Pancreas (tissue), 10 donors: ENCODE data around the gene RHEX. TPM values are rescaled to one million over a fixed set of nuclear protein-coding genes. Genes with fewer than 3 reads are reported as not detected.

ENCODE experiments used
- ATAC-seq, 4 donors: fragments of 200-7000 bp; cut with Tn5 transposase; one replicate each; pipeline versions ENCODE4 v1.8.0 to v1.9.1; 2020; ENCODE audit warnings: mild to moderate bottlenecking in 4 of 4, moderate library complexity in 4 of 4
- DNase-seq, 6 donors: peaks; one replicate each; pipeline ENCODE4 v3.0.0-alpha.2; 2020
- FAIRE-seq: peaks from 2 replicates; lab custom pipeline; 2012; peaks lifted over from hg19 to GRCh38; lab: Jason Lieb, UNC
- H3K27ac ChIP-seq, 4 donors: fragments of 200-600 bp; sonication (generic); 1 replicate in 3 of 4; 2 replicates in 1 of 4; pipeline versions ENCODE4 v1.5.0 to v1.8.0; 2020
- H3K27me3 ChIP-seq, 4 donors: fragments of 200-600 bp; one replicate each; pipeline ENCODE4 v1.8.0; 2021
- H3K36me3 ChIP-seq, 3 donors: fragments of 200-600 bp; sonication (generic) in 1 of 3; one replicate each; pipeline versions ENCODE4 v1.5.0 to v1.8.0; 2020 to 2021
- H3K4me1 ChIP-seq, 3 donors: fragments of 200-600 bp; one replicate each; pipeline ENCODE4 v1.8.0; 2021
- H3K4me3 ChIP-seq, 4 donors: fragments of 200-600 bp; sonication (generic) in 2 of 4; one replicate each; pipeline versions ENCODE4 v1.5.0 to v1.8.0; 2020 to 2021
- H3K9me3 ChIP-seq, 4 donors: fragments of 200-600 bp; one replicate each; pipeline ENCODE4 v1.8.0; 2021
- CTCF ChIP-seq, 4 donors: fragments of 200-600 bp; sonication (generic) in 3 of 4; IDR thresholded peaks; one replicate each; pipeline versions ENCODE4 v1.5.0 to v1.8.0; 2021; ENCODE audit warnings: antibody characterized with exemption in 4 of 4
- WGBS, 2 donors: extraction: QIAGEN DNeasy Blood & Tissue Kit; methylation state at CpG; one replicate each; pipeline ENCODE4 v1.1.7; 2013; 5-methylcytosine and 5-hydroxymethylcytosine counted together
- intact Hi-C, 3 donors: fragments of 100-400 bp; cut with DNase I; formaldehyde crosslinking; loops; one replicate each; pipeline versions ENCODE4 v1.11.1 to v1.14.2; 2022
- polyA plus RNA-seq, 2 donors: library from polyadenylated mRNA; stranded (reverse); fragments of 200-250 nt; gene quantifications; one replicate each; pipeline ENCODE4 v1.2.3, GENCODE V29; 2013
- total RNA-seq, 6 donors: library from RNA; stranded (reverse); fragmentation: NEBNext Ultra II Directional in 4 of 6; extraction: Animal tissue kit (Norgen Biotek cat#: 25700) in 4 of 6; gene quantifications; one replicate each; pipeline versions ENCODE4 v1.2.1 to v1.2.4, GENCODE V29; 2021 to 2023
- donor health status: healthy with polysubstance abuse.
- donor health status: DM: no; HTN: no; CAD: no; lungs with moderate emphysema.
- donor health status: DM: no; HTN: no; CAD: no.
- donor health status: control.
- donor health status: control.
- donor health status: Bipolar disorder and iron deficiency.
- donor health status: DM: yes; HTN: yes; CAD: no.
- donor health status: DM: no; HTN: no; CAD: no.
- donor health status: DM: no; HTN: no; CAD: no.
- donor health status: DM: yes; HTN: yes; CAD: no.

The RHEX gene
- total and polyA plus RNA-seq, 8 donors = 0.35 to 2.3 (median 0.66) TPM

GRCh38 chr1:206117151-206117948 is 64.4 kb downstream of the RHEX start, which contains the start of gene AVPR1B:
AVPR1B (minus strand) TSS chr1:206117388; CDS start chr1:206116890, 498 bp downstream.
- no peak for TF ChIP-seq CTCF (IDR thresholded peaks at IDR 0.05)
- intact Hi-C loops = no loop called here
- ATAC-seq = peak; percentile 55 to 83 (median 76)
- Histone ChIP-seq H3K27me3 (no peaks in the 10 kb centered on the region), H3K27ac (no peak within 1 kb of the TSS), H3K4me1 (peaks cover 0 to 8% (median 5%) of the 10 kb centered on the region in 3 donors), H3K4me3 (peak within 1 kb of the TSS; percentile 7 to 46 (median 24)), H3K36me3 (no peaks in the 10 kb centered on the region), H3K9me3 (peaks cover 0 to 4% (median 0%) of the 10 kb centered on the region in 4 donors)
- peak; percentile 25 to 79 (median 42) for DNase-seq
- FAIRE-seq = no peak
- 2% methylated on average over 43 to 55 of the region's 55 CpGs for WGBS, 2 donors

- Histone ChIP-seq H3K4me3 (no peak overlapping the region), H3K36me3 (no peaks in the 10 kb centered on the region), H3K9me3 (peaks cover 0 to 4% (median 0%) of the 10 kb centered on the region in 4 donors), H3K4me1 (peaks cover 0 to 4% (median 0%) of the 10 kb centered on the region in 3 donors), H3K27me3 (no peaks in the 10 kb centered on the region), H3K27ac (no peak overlapping the region)
- no peak for TF ChIP-seq CTCF (IDR thresholded peaks at IDR 0.05)
- intact Hi-C loops = no loop called here
- FAIRE-seq (no peak), ATAC-seq (no peak), DNase-seq (no peak)
Measured at GRCh38 chr1:206120406-206120805, 67.4 kb downstream of the RHEX start.

- ATAC-seq (no peak), DNase-seq (no peak), FAIRE-seq (no peak)
- WGBS, 2 donors = 33 to 40% methylated on average over 1 of the region's 1 CpG
- Histone ChIP-seq H3K9me3 (peaks cover 0 to 4% (median 0%) of the 10 kb centered on the region in 4 donors), H3K4me1 (peaks cover 0 to 4% (median 0%) of the 10 kb centered on the region in 3 donors), H3K27me3 (no peaks in the 10 kb centered on the region), H3K4me3 (no peak overlapping the region), H3K36me3 (no peaks in the 10 kb centered on the region), H3K27ac (no peak overlapping the region)
- intact Hi-C loops = no loop called here
- TF ChIP-seq CTCF (IDR thresholded peaks at IDR 0.05) = no peak
Measured at GRCh38 chr1:206121269-206121668, 68.3 kb downstream of the RHEX start.

- ATAC-seq = no peak
- no peak for TF ChIP-seq CTCF (IDR thresholded peaks at IDR 0.05)
- H3K4me3 ChIP-seq = no peak overlapping the region
- peaks cover 0 to 4% (median 0%) of the 10 kb centered on the region in 4 donors for H3K9me3 ChIP-seq
- intact Hi-C loops = no loop called here
- H3K4me1 ChIP-seq = peaks cover 0 to under 1% (median 0%) of the 10 kb centered on the region in 3 donors
- no peak for DNase-seq
- FAIRE-seq = no peak
- no peaks in the 10 kb centered on the region for H3K27me3 ChIP-seq
- H3K27ac ChIP-seq = no peak overlapping the region
- no peaks in the 10 kb centered on the region for H3K36me3 ChIP-seq
Measured at GRCh38 chr1:206122686-206123085, 69.7 kb downstream of the RHEX start.

- Histone ChIP-seq H3K36me3 (no peaks in the 10 kb centered on the region), H3K27ac (no peak overlapping the region), H3K4me3 (no peak overlapping the region), H3K9me3 (peaks cover 0 to 2% (median 0%) of the 10 kb centered on the region in 4 donors), H3K4me1 (no peaks in the 10 kb centered on the region), H3K27me3 (no peaks in the 10 kb centered on the region)
- no peak for ATAC-seq
- FAIRE-seq = no peak
- no peak for DNase-seq
- no peak for TF ChIP-seq CTCF (IDR thresholded peaks at IDR 0.05)
- 98 to 100% methylated on average over 1 of the region's 1 CpG for WGBS, 2 donors
- intact Hi-C loops = no loop called here
Measured at GRCh38 chr1:206125346-206125745, 72.4 kb downstream of the RHEX start.
